Ascending aorta (tissue), 2 donors: Measurements from ENCODE around the gene SLC34A1. TPM values are rescaled to one million over a fixed set of nuclear protein-coding genes. Genes with fewer than 3 reads are reported as not detected.

Experiments used
- DNase-seq, 2 donors: peaks; one replicate each; pipeline ENCODE4 v3.0.0-alpha.2; 2019; ENCODE audit warnings: low spot score in 2 of 2
- H3K27ac ChIP-seq, 2 donors: fragments of 200-600 bp; sonication (generic); one replicate each; pipeline ENCODE4 v1.5.1; 2016 to 2017; ENCODE audit warnings: mild to moderate bottlenecking in 1 of 2
- H3K27me3 ChIP-seq: fragments of 200-600 bp; sonication (generic); one replicate; pipeline ENCODE4 v1.5.1; 2017
- H3K36me3 ChIP-seq, 2 donors: fragments of 200-600 bp; sonication (generic); one replicate each; pipeline ENCODE4 v1.5.1; 2016
- H3K4me1 ChIP-seq, 2 donors: fragments of 200-600 bp; sonication (generic); one replicate each; pipeline ENCODE4 v1.5.1; 2016 to 2017; ENCODE audit warnings: mild to moderate bottlenecking in 1 of 2
- H3K4me3 ChIP-seq, 2 donors: fragments of 200-600 bp; sonication (generic); one replicate each; pipeline ENCODE4 v1.5.1; 2016 to 2017; ENCODE audit warnings: mild to moderate bottlenecking in 1 of 2
- H3K9me3 ChIP-seq, 2 donors: fragments of 200-600 bp; sonication (generic); one replicate each; pipeline ENCODE4 v1.5.1; 2016
- CTCF ChIP-seq, 3 experiments: fragments of 200-600 bp in 2 of 3; fragments of 450-650 bp in 1 of 3; sonication (generic) in 2 of 3; IDR thresholded peaks; one replicate each; pipeline ENCODE4 v1.5.1; 2016 to 2019; ENCODE audit warnings: antibody characterized with exemption in 3 of 3, mild to moderate bottlenecking in 1 of 3, moderate library complexity in 1 of 3
- intact Hi-C: fragments of 100-400 bp; cut with DNase I; formaldehyde crosslinking; loops from one replicate; pipeline ENCODE4 v1.15.1; 2023
- total RNA-seq: library from RNA; depleted of rRNA; stranded (reverse); fragments of >200 nt; gene quantifications from one replicate; pipeline ENCODE4 v1.1.0, GENCODE V29; 2016

Gene SLC34A1
- total RNA-seq, 1 donor from 2014 or later, result not detected

GRCh38 chr5:177393990-177394389 is 9.8 kb downstream of the SLC34A1 start:
- H3K4me1 ChIP-seq, result no peaks in the 10 kb centered on the region
- H3K9me3 ChIP-seq, result no peaks in the 10 kb centered on the region
- H3K4me3 ChIP-seq, result no peak overlapping the region
- H3K27ac ChIP-seq, result no peak overlapping the region
- no peaks in the 10 kb centered on the region for H3K36me3 ChIP-seq
- intact Hi-C loops, result no loop called here
- DNase-seq, result no peak
- no peak for TF ChIP-seq CTCF (IDR thresholded peaks at IDR 0.05)
- no peaks in the 10 kb centered on the region for H3K27me3 ChIP-seq

- H3K27me3 ChIP-seq, result peaks cover 17% of the 10 kb centered on the region
- no peak overlapping the region for H3K4me3 ChIP-seq
Observed at GRCh38 chr5:177396078-177396477, 11.8 kb downstream of the SLC34A1 start.

GRCh38 chr5:177396807-177397206 is 12.6 kb downstream of the SLC34A1 start:
- Histone ChIP-seq H3K4me1 (peaks cover 0 to 3% of the 10 kb centered on the region in 2 donors), H3K4me3 (no peak overlapping the region), H3K27ac (no peak overlapping the region), H3K27me3 (peaks cover 23% of the 10 kb centered on the region), H3K9me3 (no peaks in the 10 kb centered on the region), H3K36me3 (no peaks in the 10 kb centered on the region)
- intact Hi-C loops, result no loop called here
- TF ChIP-seq CTCF (IDR thresholded peaks at IDR 0.05), result no peak
- no peak for DNase-seq

More at GRCh38 chr5:177396078-177396477, 11.8 kb downstream of the SLC34A1 start:
- H3K36me3 ChIP-seq, result no peaks in the 10 kb centered on the region
- H3K27ac ChIP-seq, result no peak overlapping the region
- intact Hi-C loops, result no loop called here
- no peak for TF ChIP-seq CTCF (IDR thresholded peaks at IDR 0.05)
- no peaks in the 10 kb centered on the region for H3K9me3 ChIP-seq
- peaks cover 0 to 3% of the 10 kb centered on the region in 2 donors for H3K4me1 ChIP-seq
- no peak for DNase-seq

- no peak for DNase-seq
- Histone ChIP-seq H3K27me3 (peaks cover 33% of the 10 kb centered on the region), H3K4me1 (peaks cover 1 to 9% of the 10 kb centered on the region in 2 donors), H3K9me3 (no peaks in the 10 kb centered on the region), H3K36me3 (no peaks in the 10 kb centered on the region), H3K4me3 (no peak overlapping the region), H3K27ac (no peak overlapping the region)
- intact Hi-C loops, result no loop called here
- TF ChIP-seq CTCF (IDR thresholded peaks at IDR 0.05), result no peak
Observed at GRCh38 chr5:177397875-177398390, 13.7 kb downstream of the SLC34A1 start.

GRCh38 chr5:177399997-177400868 is 16.0 kb downstream of the SLC34A1 start, which contains the start of gene PFN3:
TSS of gene PFN3 (minus strand) at chr5:177400661. CDS start at chr5:177400576, 85 bp downstream.
- no peak within 1 kb of the TSS for H3K27ac ChIP-seq
- DNase-seq, result no peak
- H3K27me3 ChIP-seq, result peaks cover 41% of the 10 kb centered on the region
- no peaks in the 10 kb centered on the region for H3K9me3 ChIP-seq
- no peaks in the 10 kb centered on the region for H3K36me3 ChIP-seq
- H3K4me3 ChIP-seq, result no peak within 1 kb of the TSS
- peaks cover 17 to 24% of the 10 kb centered on the region in 2 donors for H3K4me1 ChIP-seq
- intact Hi-C loops, result no loop called here
- TF ChIP-seq CTCF (IDR thresholded peaks at IDR 0.05), result no peak
